HG03469 (cell line): ENCODE measurements around the gene PRRC1.

ENCODE experiments used
- ATAC-seq: cut with Tn5 transposase; IDR thresholded peaks from one replicate; pipeline ENCODE4 v1.9.1; 2021; ENCODE audit warnings: mild to moderate bottlenecking, moderate library complexity, moderate number of reproducible peaks; ENCODE audit not compliant: unreplicated experiment

PRRC1 gene

DNA sequence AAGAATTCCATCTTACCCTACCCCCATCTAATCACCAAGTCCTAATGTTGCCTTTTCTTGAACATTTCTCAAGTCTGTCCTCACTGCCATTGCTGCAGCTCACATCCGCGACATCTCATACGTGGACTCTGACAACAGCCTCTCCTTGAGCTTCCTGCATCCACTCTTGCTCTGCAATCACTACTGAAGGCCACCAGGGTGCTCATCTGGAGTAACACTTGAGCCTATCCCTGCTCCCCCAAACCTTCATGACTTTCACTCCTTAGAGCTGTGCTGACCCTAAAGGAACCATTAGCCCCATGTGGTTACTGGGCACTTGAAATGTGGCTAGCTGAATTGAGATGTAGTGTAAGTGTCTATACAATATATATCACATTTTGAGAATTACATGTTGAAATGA, 85.0 kb downstream of the PRRC1 start:
- ATAC-seq: no peak

- ATAC-seq: no peak
Measured at GRCh38 chr5:127602896-127603844, 85.7 kb downstream of the PRRC1 start.
